Measurements from ENCODE around the gene ATG3.
"Not testable (repeated sequence)": the region's sequence is repeated elsewhere in the genome, so short reads cannot be mapped to it uniquely, and the experiment has no call there.

The ATG3 gene

DNA sequence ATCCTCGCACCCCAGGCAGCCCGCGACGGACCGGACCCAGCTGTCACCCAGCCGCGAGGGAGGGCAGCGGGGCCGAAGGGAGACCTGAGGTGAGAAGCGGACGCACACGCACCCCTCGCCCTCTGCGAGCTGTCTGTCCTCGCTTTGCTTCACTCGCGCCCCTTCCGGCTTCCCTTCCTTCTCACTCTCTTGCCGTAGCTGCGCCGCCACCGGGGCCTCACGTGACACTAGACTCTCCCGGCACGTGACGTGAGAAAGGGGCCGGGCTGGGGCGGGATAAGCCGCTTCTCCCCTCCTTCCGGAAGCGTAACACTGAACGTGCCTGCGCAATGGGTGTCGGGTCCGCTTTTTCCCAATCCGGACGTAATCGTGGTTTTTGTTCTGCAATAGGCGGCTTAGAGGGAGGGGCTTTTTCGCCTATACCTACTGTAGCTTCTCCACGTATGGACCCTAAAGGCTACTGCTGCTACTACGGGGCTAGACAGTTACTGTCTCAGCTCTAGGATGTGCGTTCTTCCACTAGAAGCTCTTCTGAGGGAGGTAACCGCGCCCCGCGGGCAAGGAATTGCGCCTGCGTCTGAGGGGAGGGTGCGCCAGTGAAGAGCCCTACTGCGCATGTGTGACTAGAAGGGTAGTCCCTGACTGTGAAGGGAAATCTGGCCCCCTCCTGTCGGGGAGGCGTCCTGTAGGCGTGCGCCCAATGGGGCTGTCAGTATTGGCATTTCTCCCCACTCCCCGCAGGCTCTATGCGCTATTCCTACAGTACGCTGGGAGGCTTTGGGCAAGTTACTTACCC is at the start of gene ATG3, which contains the start of gene SLC35A5:
TSS of gene ATG3 (minus strand) at position 229 of the 796 bp plus-strand sequence. CDS start 434 bp downstream, outside the sequence.
TSS of gene SLC35A5 (plus strand) at position 312 of the 796 bp plus-strand sequence. CDS start 1,359 bp downstream, outside the sequence.
- peak; percentile 97 to 98 for DNase-seq (ENCODE audit: low read depth in 2 of 2)

DNA sequence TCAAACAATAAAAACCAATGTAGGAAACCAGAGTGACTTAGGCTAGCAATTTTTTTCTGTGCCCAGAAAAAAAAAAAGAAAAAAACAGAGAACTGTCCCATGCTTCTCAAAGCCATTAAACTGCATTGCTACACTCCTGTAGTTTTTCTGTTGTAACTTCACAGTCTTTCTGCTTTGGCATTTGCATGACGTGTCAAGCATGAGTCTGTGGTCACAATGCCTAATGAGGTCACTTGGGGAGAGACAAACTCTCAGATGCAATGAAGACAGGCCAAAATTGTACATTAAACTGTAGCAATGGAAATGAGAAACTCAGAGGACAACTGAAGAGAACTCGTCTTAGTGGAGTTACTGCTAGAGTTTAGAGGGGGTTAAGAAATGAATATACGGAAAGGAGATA is 48.4 kb upstream of the ATG3 start:
- no peak for DNase-seq (ENCODE audit: low read depth in 2 of 2)

DNA sequence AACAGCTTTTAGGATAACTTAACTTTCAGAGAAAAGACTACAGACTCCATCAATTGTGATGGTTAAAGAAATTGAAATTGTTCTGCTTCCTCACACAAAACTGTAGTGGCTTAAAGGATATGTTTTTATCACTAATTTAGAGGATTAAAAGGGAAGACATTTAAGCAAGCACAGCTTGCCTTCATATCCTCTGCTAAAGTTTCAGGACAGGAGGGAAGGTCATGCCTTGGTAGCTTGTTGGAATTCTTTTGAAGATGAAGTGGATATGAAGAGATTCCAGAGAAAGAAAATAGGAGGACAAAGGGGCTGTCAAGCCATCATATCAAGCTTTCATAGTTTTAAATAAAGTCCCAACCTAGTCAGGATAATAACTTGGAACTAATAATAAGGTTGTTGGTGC is 46.1 kb upstream of the ATG3 start:
- DNase-seq (ENCODE audit: low read depth in 2 of 2) = no peak

DNA sequence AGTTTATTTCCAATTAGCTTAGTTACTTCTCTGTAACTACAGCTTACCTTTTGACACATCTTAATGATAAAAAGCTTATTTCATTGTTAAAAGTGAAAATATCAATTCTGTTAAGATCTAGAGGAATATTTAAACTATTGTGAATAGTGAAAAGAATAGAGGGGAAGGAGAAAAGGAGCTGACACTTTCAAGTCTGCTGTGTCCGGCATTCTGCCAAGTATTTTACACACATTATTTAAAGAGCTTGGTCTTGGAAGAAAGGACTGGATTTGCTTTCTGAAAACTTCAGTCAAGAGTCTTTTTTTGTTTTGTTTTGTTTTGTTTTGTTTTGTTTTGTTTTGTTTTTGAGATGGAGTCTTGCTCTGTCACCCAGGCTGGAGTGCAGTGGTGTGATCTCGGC is 44.3 kb upstream of the ATG3 start:
- no peak for DNase-seq (ENCODE audit: low read depth in 2 of 2)

DNA sequence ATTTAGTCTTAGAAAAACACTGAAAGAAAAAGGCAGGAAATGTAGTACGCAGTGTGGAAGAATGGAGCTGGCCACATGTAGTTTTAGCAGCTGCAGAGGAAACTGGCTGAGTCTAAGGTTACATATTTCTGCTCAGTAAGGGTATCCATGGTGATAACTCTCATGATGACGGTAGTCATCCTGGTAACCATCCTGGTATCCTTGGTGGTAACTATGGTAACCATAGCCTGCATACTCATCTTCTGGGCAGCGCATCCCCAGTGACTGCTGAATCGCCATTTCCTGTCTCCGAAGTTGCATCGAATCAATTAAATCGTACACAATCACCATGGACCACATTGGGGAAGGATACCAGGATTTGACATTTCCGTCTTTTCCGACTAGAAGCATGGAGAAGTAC is 43.5 kb upstream of the ATG3 start:
- no peak for DNase-seq (ENCODE audit: low read depth in 2 of 2)

DNA sequence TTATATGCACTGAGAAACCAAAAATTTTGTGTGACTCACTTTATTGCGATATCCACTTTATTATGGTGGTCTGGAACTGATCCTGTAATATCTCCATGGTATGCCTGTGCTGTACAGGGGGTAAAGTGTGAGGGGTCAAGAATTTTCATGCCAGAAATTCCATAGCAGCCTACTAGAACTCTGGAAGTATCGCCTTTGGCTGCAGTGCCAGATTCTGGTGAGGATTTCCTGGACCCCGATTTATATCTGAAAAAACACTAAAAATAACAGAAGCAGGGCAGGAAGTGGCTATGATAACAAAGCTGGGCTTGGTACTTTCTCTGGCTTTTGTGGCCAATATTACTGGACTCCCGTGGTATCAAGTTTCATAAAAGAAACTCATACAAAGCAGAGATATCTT is 42.8 kb upstream of the ATG3 start:
- no peak for DNase-seq (ENCODE audit: low read depth in 2 of 2)

DNA sequence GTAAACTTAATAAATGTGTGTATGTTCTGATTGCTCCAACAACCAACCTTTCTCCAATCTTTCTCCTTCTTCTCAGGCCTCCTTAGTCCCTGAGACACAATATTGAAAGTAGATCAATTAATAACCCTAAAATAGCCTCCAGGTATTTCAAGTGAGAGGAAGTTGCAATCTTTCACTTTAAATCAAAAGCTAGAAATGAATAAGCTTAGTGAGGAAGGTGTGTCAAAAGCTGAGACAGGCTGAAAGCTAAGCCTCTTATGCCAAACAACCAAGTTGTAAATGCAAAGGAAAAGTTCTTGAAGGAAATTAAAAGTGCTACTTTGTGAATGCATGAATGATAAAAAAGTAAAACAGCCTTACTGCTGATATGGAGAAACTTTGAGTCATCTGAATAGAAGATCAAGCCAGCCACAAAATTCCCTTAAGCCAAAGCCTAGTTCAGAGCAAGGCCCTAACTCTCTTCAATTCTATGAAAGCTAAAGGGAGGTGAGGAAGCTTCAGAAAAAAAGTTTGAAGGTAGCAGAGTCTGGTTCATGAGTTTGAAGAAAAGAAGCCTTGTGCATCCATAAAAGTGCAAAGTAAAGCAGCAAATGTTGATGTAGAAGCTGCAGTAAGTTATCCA is 40.6 kb upstream of the ATG3 start:
- no peak for DNase-seq (ENCODE audit: low read depth in 2 of 2)

DNA sequence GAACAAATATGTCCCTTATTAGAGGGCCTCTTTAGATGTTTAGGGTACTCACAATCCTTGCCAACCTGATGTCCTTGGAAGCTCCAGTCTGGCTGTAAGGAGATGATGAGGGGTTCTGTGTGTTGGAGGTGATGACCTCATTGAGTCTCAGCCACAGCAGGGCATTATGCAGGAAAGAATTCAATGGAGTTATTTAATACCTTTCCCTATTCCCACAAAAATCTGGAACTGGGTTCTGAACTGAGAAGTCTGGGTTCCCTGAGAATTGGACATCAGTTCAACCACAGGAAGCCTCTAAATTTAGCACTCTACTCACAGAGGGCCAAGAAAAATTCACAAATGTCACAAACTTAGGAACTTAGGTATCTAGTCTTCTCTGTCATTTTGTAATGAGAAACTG is 37.0 kb upstream of the ATG3 start:
- no peak for DNase-seq (ENCODE audit: low read depth in 2 of 2)

DNA sequence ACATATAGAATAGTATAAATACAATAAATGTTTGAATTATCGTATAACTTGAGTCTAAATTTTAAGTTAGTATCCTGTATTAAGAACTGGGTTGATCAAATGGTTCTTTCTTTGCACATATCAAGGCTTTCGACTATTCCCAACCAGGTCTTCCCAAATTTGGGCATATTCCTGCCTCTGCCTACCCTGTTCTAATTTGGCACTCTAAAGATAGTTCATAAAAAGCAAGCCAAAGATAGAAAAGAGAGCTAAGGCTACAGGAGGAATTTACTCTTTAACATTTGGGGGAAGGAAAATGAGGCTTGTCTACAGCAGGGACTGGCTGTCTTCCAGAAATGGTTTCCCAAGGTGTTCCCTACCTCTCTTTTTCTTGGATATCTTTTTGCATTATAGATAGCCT is 36.2 kb upstream of the ATG3 start:
- no peak for DNase-seq (ENCODE audit: low read depth in 2 of 2)

DNA sequence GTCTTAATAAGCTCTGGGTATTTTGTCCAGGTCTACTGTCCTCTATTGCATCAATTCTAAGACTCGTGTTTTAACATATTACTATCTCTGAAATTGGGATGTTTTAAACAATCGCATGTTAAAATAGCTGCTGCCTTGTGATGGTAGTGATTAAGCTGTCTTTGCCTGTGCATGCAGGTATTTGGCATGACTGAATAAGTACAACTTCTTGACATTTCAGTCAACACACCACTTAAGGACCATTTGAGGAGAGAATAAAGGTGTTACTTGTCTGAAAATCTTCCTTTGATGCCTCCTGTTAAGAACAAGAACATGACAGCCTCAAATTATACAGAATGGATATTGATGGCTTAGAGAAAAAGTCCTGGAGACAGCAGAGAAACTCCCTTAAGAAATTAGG is 33.1 kb upstream of the ATG3 start:
- DNase-seq (ENCODE audit: low read depth in 2 of 2) = no peak

DNA sequence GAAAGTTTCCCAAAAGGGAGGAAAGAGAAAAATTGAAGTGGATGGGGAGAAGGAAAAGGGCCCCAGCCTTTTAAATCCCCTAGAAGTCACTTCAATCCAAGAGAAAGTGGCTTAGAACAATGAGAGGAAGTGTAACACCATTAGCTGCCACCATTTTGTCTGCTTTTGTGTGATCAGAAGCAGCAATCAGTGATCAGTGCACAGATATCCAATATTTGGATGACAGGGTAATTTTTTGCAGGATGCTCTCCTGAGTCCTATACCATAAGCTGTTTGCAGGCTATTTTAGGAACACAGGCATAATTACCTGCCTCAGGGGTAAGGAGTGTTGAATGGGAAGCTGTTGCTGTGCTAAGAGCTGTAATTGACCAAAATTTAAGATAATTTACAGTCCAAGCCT is 31.5 kb upstream of the ATG3 start:
- DNase-seq (ENCODE audit: low read depth in 2 of 2) = no peak

DNA sequence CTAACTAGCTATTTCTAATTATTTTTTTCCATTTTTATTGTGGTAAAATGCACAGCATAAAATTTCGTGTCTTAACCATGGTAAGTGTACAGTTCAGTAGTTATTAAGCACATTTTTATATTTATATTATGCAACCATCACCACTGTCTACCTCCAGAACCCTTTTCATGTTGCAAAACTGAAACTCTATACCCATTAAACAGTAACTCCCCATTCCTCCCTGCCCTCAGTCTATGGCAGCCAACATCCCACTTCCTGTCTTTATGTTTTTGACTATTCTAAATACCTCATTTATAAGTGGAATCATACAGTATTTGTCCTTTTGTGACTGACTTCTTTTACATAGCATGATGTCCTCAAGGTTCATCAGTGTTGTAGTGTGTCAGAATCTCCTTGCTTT is 25.6 kb upstream of the ATG3 start:
- DNase-seq (ENCODE audit: low read depth in 2 of 2) = no peak

DNA sequence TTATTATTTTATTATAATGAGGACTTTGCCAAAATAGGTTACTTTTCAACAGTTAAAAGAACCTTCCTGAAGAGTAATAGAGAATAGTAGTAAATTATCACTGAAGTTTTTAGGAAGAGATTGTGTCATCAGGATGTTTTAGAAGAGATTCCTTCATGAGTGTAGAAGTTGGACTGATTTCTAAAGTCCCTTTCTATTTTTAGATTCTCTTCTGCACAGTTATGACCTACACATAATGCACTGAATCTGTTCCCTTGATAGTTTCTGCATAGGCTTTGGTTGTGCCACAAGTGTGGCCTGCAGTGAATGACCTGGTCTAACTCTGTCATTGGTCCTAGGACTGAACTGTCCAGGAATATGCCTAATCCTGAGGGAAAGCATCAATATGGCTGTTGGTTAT is 24.0 kb upstream of the ATG3 start:
- no peak for DNase-seq (ENCODE audit: low read depth in 2 of 2)

DNA sequence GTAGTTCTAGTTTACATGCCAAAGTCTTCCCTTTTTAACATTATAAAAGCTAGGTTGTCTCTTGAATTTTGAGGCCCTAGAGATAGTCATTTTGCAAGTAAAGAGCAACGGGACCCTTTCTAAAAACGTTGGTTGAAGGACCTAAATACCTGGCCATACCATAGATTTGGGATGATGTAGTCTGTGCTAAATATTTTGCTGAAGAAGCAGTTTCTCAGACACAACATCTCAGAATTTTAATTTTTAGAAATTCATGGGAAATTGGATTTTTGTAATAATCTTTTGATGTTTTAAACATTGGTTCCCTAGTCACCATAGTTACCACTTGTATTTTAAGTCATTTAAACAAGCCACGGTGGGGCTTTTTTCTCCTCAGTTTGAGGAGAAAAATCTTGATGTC is 21.3 kb upstream of the ATG3 start:
- no peak for DNase-seq (ENCODE audit: low read depth in 2 of 2)

DNA sequence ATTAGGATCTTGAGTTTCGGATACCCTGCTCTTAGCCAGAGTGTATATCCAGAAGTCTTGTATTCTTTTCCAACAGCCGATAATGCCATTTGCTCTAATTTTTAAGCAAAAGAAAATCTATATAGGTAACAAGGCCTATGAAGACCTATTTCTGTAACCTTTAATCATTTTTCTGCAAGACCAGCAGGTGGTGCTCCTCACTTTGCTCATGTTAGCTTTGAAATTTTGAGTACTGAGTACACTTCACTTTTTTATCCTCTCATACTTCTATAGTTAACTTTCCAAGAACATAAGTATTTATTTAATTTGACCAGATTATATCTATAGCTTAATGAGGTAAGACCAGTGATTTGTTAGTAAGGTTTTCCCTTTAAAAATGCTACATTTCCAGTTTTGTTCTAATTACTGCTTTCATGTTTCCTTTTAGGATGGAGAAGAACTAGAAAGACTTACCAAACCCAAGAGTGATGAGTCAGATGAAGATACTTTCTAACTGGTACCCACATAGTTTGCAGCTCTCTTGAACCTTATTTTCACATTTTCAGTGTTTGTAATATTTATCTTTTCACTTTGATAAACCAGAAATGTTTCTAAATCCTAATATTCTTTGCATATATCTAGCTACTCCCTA is 20.6 kb upstream of the ATG3 start:
- DNase-seq (ENCODE audit: low read depth in 2 of 2) = peak in 1 of 2 donors; percentile 22

DNA sequence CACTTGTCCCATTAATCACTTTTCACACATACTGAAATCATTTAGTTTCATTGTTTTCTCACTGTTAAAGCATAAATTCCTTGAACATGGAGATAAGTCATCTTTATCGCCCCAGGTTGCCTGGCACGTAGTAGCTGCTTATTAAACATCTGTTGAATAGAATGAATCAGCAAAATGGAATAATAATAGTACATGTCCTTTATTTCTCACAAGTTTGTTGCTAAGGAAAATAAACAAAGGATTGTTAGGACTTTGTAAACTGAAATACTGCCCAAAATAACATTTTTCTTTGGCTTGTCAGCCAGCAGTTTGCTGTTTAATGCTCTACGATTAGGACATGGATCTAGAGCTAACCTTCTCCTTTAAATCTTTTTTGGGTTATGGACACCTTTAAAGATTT is 17.9 kb upstream of the ATG3 start:
- no peak for DNase-seq (ENCODE audit: low read depth in 2 of 2)

DNA sequence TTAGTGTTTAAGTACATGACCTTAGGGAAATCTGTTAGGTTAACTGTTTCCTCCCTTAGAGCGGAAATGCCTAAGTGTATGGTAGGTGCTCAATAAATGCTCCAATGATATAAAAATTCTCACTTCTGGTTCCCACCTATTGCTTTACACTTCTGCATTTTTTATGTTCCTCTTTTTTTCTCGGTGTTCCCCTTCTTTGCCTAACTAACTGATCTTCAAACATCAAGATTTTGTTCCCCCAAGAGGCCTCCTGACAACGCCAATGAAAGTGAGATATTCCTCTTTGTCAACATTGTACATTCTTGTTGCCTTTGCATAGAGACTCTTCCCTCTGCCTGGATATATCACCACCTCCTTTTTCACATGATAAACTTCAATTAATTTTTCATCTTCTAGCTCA is 17.5 kb upstream of the ATG3 start:
- DNase-seq (ENCODE audit: low read depth in 2 of 2) = no peak

DNA sequence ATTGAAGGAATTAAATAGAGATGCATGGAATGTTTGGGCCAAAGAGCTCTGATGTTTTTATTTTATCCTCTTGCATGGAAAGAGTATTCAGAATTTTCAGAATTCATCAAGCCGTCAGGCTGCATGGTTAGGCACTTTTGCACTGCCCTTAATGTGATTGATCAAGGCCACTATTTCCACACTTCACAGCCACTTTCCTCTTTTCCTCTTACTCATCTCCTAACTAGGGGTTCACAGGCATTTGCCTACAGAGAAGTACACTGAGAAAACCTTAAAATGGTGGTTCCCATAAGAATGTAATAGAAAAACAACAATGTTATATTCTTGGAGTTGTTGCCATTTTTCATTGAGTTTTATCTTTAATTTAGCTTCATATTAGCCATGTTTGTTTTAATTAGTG is 10.9 kb upstream of the ATG3 start:
- DNase-seq (ENCODE audit: low read depth in 2 of 2) = no peak

DNA sequence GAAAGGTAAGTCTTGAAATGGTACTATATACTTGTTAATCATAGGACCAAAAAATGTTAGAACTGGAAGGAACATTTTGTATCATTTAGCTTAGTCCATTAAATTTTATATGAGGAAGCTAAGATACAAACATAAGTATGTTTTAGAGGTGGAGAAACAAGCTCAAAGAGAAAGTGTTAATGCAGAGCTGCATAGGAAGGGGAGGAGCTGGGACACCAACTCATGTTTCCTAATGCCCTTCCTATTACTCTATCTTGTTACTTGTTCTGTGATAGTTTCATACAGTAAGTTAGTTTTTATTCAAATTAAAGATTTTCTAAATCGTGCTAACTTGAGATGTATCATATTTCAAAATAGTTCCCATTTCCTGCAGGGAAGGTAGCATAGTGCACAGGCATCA is 7.5 kb upstream of the ATG3 start:
- no peak for DNase-seq (ENCODE audit: low read depth in 2 of 2)

DNA sequence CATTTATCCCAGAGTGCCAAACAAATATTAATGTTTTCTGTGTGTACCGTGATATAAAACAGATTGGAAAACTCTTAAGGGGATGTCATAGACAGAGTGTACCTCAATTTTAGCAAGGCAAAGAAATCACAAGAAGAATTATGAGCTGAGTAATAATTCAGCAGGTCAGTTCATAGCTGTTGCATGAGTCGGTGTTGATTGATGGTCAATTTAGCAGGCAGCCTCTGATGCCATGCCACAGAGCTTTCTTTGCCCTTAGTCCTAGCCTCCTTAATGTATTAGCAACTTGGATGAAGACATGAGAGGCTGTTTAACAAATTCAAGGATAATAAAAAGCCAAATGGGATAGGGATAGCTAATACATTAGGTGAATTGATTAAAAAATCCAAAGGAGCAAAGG is 6.9 kb upstream of the ATG3 start:
- no peak for DNase-seq (ENCODE audit: low read depth in 2 of 2)

DNA sequence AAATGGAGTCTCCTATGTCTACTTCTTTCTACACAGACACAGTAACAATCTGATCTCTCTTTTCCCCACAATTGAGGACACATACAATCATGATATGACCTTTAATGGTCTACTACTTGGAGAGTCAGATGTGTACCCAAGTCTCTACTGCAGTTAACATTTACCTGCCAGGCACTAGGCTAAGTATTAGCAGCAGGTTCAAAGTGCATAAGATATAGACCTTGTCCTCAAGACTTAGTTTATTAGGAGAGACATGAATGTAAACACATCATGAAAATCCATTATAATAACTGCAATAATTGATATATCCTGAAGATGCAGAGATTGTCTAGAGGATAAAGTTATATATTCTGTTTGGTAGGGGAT is 3.2 kb upstream of the ATG3 start:
- DNase-seq (ENCODE audit: low read depth in 2 of 2) = no peak

DNA sequence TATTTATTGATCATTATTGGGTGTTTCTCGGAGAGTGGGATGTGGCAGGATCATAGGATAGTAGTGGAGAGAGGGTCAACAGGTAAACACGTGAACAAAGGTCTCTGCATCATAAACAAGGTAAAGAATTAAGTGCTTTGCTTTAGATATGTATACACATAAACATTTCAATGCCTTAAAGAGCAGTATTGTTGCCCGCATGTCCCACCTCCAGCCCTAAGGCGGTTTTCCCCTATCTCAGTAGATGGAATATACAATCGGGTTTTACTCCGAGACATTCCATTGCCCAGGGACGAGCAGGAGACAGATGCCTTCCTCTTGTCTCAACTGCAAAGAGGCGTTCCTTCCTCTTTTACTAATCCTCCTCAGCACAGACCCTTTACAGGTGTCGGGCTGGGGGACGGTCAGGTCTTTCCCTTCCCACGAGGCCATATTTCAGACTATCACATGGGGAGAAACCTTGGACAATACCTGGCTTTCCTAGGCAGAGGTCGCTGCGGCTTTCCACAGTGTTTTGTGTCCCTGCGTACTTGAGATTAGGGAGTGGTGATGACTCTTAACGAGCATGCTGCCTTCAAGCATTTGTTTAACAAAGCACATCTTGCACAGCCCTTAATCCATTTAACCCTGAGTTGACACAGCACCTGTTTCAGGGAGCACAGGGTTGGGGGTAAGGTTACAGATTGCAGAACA is 2.6 kb upstream of the ATG3 start:
- not testable (repeated sequence) for DNase-seq (ENCODE audit: low read depth in 2 of 2)

DNA sequence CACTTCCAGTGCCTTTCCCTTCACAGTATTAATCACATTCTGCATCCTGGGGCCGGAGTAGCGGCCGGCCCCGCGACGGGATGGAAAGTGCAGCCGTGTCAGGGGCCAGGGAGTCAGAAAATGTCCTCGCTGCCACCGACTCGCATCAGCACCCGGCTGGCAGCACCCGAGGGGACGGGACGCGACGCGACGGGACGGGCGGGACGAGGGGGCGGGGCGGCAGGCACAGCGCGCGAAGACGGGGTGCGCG is 353 bp downstream of the ATG3 start:
- DNase-seq (ENCODE audit: low read depth in 2 of 2) = peak in 1 of 2 donors; percentile 69
